22Rv1 (cell line): ENCODE data around the gene PLEKHA6.

Experiments used
- H3K27ac ChIP-seq: fragments of 450-650 bp; 2 replicates; pipeline ENCODE4 v1.5.1; 2017
- ZFX ChIP-seq: fragments of 450-650 bp; IDR thresholded peaks from 2 replicates; pipeline ENCODE4 v1.6.1; 2017; ENCODE audit warnings: antibody characterized with exemption, borderline replicate concordance
- TF ChIP-seq, protein P1 (sequence below): fragments of 450-650 bp; IDR thresholded peaks from 2 replicates; pipeline ENCODE4 v1.5.1; 2017; ENCODE audit warnings: mild to moderate bottlenecking

Gene PLEKHA6

DNA sequence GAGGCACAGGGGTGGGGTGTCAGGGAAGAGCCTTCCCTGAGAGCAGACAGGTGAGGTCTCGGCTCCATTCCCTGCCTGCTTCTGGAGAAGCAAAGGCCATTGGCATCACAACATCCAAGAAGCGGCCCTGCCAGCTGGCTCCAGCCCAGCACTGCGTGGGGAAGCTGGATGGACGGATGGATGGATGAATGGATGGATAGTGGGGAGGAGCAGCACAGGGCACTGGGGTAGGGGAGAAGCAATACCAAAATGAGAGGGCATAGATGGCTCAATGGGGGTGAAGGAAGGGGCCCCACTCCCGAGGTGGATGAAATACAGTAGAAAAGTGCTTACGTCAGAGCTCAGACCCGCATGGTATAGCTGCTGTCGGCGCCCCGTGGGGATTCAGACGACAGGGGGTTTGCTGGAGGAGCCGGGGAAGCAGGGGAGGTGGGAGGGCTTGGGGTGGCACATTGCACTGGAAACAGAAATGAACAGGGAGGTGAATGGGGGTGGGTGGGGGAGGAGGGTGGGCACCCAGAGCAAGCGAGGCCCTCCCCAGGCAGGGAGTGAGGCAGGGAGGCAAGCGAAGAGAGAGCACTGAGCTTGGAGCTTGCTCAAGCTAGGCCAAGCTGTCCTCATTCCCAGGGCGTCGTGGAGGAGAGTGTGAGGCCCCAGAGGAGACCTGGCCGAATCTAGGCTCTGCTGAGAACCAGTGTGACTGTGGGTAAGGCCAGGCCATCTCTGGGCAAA lies 136.4 kb downstream of the PLEKHA6 start:
- no peak overlapping the region for H3K27ac ChIP-seq
- no peak for TF ChIP-seq ZFX
- TF ChIP-seq, protein P1, sequence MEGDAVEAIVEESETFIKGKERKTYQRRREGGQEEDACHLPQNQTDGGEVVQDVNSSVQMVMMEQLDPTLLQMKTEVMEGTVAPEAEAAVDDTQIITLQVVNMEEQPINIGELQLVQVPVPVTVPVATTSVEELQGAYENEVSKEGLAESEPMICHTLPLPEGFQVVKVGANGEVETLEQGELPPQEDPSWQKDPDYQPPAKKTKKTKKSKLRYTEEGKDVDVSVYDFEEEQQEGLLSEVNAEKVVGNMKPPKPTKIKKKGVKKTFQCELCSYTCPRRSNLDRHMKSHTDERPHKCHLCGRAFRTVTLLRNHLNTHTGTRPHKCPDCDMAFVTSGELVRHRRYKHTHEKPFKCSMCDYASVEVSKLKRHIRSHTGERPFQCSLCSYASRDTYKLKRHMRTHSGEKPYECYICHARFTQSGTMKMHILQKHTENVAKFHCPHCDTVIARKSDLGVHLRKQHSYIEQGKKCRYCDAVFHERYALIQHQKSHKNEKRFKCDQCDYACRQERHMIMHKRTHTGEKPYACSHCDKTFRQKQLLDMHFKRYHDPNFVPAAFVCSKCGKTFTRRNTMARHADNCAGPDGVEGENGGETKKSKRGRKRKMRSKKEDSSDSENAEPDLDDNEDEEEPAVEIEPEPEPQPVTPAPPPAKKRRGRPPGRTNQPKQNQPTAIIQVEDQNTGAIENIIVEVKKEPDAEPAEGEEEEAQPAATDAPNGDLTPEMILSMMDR, result no peak

DNA sequence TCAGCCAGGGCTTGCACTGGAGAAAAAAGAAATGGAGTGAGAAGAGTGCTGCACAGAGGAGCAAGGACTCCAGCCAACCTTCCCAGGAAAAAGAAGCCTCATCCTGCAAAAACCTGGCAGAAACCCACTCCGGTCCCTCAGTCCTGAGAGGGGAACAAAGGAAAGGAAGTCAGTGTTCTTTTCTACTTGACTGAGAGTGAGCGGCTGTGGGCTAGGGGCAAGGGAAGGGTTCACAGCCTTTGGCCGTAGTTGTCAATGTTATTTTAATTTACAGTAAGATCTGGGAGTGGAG lies 137.0 kb downstream of the PLEKHA6 start:
- TF ChIP-seq ZFX, result no peak
- TF ChIP-seq, protein P1, result no peak
- no peak overlapping the region for H3K27ac ChIP-seq

DNA sequence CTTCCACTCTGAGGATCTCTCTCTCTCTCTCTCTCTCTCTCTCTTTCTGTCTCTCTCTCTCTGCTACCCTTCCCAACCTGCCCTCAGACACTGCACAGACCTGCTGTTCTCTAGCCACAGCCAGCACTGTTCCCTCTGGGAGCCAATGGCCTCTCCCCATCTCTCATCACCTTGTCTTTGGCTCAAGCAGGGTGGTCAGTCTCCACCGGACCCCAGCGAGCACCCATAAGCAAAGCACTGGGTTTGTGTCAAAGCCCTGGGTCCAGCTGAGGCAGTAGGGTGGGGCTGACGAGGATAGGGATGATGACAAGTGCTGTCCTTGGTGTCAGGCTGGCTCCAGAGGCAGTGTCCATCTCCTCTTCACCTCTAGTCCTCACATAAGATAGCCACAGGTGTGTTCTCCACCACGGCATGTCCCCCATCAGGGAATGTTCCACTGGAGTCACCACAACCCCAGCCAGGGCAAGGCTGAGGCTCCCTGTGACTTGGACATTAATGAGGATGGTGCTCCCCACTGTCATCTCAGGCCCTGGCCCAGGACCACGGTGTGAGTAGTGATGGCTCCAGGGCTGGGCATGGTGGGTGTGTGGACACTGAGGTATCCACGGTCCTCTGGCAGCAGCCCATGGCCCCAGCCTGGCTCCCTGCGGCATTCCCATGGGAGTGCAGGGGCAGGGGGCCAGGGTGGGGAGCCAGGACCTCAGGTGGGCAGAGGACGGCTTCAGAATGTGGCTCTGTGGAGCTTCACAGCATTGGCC lies 137.5 kb downstream of the PLEKHA6 start:
- H3K27ac ChIP-seq, result no peak overlapping the region
- TF ChIP-seq ZFX, result no peak
- TF ChIP-seq, protein P1, result no peak

DNA sequence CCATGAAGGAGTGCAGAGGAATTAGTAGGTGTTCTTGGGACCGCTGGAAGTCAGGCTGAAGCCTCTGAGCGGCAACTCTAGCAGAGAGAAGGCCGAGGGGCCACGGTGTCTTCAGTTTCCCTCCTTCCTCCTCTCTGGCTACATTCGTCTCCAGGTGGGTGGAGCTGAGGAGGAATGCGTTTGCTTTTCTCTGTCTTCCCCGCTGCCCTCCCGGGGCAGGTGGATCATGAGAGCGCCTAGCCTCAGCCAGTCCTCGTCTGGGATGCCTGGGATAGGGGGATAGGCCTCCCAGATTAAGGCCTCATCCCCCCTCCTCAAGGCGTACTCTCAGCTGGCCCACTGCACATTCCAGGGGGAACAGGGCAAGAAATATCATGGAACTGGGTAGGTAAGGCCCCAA lies 138.5 kb downstream of the PLEKHA6 start:
- TF ChIP-seq ZFX, result no peak
- TF ChIP-seq, protein P1, result no peak
- H3K27ac ChIP-seq, result no peak overlapping the region

DNA sequence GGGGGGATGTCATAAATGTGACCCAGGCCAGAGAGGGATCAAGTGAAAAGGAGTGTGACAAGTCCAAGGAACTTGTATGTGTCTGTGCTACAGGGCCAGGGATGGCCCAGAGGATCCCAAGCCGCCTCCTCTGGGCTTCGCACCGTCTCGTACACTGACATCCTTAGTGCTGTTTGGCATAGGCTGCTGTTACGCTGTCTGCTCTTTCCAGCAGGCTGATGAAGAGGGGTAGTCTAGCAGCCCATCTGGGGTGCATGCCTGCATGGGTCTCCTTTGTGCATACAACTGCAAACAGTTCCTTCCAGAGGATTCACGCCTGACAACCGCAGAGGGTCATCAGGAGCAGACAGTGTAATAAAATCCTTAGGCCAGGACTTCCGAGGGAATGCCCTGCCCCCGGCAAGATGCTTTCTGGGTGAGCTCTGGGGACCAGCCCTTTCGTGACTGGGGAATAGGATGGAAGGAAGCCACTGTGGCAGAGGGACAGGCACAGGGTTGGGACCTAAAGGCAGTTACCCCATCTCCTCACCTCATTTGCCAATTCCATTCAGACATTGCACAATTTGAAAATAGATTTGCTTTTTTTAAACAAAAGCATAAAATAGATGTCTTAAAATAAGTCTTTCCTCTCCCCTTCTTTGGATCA lies 139.6 kb downstream of the PLEKHA6 start:
- H3K27ac ChIP-seq, result no peak overlapping the region
- TF ChIP-seq, protein P1, result no peak
- TF ChIP-seq ZFX, result no peak

DNA sequence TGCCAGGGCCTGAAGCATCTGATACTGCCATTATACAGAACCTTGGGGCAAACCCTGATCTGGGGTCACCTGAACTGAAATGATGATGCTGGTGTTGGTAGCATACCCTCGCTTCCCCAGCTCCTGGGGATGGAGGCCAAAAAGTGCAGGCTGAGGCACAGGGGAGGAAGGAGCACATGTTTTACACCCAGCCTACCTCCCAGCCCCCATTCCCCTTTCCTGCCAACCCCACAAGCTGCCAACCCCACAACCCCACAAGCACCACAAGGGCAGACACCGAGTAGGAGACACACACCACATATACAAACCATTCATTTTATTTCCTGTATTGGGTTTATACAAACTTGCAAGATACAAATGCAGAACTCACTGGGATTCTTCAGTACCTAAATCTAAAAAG lies 141.2 kb downstream of the PLEKHA6 start:
- H3K27ac ChIP-seq, result no peak overlapping the region
- no peak for TF ChIP-seq ZFX
- TF ChIP-seq, protein P1, result no peak

DNA sequence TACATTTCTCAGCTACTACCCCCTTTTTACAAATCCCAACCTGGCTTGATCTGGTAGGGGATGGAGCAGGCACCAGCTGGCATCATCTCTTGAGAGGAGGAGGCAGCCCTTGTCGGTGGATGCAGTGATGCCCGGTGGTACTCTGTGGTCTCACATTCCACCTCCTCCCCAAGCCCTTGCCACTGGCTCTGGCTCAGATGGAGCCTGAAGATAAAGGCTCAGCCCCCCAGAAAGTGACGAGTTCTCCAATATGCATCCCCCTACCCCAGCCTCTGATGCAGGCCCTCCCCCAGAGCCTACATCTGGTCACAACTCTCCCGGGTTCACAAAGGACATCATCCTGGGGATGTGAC lies 142.1 kb downstream of the PLEKHA6 start:
- H3K27ac ChIP-seq, result no peak overlapping the region
- TF ChIP-seq, protein P1, result no peak
- no peak for TF ChIP-seq ZFX
